NCI-H146 treated with DMSO at 0.1 percent for 48 hours (cell line): ENCODE data around the gene NR3C2.
"Not testable (repeated sequence)": the region's sequence is repeated elsewhere in the genome, so short reads cannot be mapped to it uniquely, and the experiment has no call there.

Experiments used
- DNase-seq: peaks from one replicate; lab custom pipeline; 2025; ENCODE audit not compliant: unreplicated experiment; lab: John Stamatoyannopoulos, UW

NR3C2 gene

GRCh38 chr4:148226341-148226740 is 215.9 kb downstream of the NR3C2 start:
- DNase-seq = no peak

- DNase-seq = no peak
These were observed 216.6 kb downstream of the NR3C2 start for GRCh38 chr4:148225639-148226038.

GRCh38 chr4:148224476-148224875 is 217.7 kb downstream of the NR3C2 start:
- no peak for DNase-seq

GRCh38 chr4:148222991-148223660 is 219.1 kb downstream of the NR3C2 start:
- DNase-seq = no peak

- no peak for DNase-seq
These were observed 225.1 kb downstream of the NR3C2 start for GRCh38 chr4:148216866-148217814.

- no peak for DNase-seq
These were observed 225.9 kb downstream of the NR3C2 start for GRCh38 chr4:148216321-148216720.

- DNase-seq = no peak
These were observed 227.0 kb downstream of the NR3C2 start for GRCh38 chr4:148215202-148215601.

- no peak for DNase-seq
These were observed 227.6 kb downstream of the NR3C2 start for GRCh38 chr4:148214529-148215166.

GRCh38 chr4:148211533-148211932 is 230.7 kb downstream of the NR3C2 start:
- DNase-seq = no peak

GRCh38 chr4:148210661-148211060 is 231.6 kb downstream of the NR3C2 start:
- no peak for DNase-seq

- DNase-seq = no peak
These were observed 235.1 kb downstream of the NR3C2 start for GRCh38 chr4:148207068-148207467.

GRCh38 chr4:148205476-148205875 is 236.7 kb downstream of the NR3C2 start:
- DNase-seq = no peak

GRCh38 chr4:148204892-148205291 is 237.3 kb downstream of the NR3C2 start:
- DNase-seq = no peak

GRCh38 chr4:148204171-148204570 is 238.0 kb downstream of the NR3C2 start:
- no peak for DNase-seq

GRCh38 chr4:148203056-148203898 is 238.9 kb downstream of the NR3C2 start:
- no peak for DNase-seq

GRCh38 chr4:148200960-148201359 is 241.3 kb downstream of the NR3C2 start:
- no peak for DNase-seq

- DNase-seq = no peak
These were observed 246.1 kb downstream of the NR3C2 start for GRCh38 chr4:148196164-148196563.

GRCh38 chr4:148192526-148192925 is 249.7 kb downstream of the NR3C2 start:
- no peak for DNase-seq

GRCh38 chr4:148187454-148188222 is 254.6 kb downstream of the NR3C2 start:
- DNase-seq = not testable (repeated sequence)

- DNase-seq = no peak
These were observed 257.3 kb downstream of the NR3C2 start for GRCh38 chr4:148184922-148185321.
